Measurements from ENCODE around the gene PDLIM5.

- TF ChIP-seq CTCF (IDR thresholded peaks at IDR 0.05) (no peak), POLR2A (IDR thresholded peaks at IDR 0.05) (no peak)
These were observed 38.7 kb downstream of the PDLIM5 start for GRCh38 chr4:94490437-94490836.

Measured in vagina (tissue), 2 donors.